ENCODE data around the gene ONECUT2. TPM values are rescaled to one million over a fixed set of nuclear protein-coding genes. Genes with fewer than 3 reads are reported as not detected.

ONECUT2 gene
- polyA plus RNA-seq, 1 of the 3 experiments (the other 2 are of a cell fraction) = 0.16 TPM

GRCh38 chr18:57461652-57462269, 26.6 kb downstream of the ONECUT2 start (continued):
- TF ChIP-seq, protein P1, sequence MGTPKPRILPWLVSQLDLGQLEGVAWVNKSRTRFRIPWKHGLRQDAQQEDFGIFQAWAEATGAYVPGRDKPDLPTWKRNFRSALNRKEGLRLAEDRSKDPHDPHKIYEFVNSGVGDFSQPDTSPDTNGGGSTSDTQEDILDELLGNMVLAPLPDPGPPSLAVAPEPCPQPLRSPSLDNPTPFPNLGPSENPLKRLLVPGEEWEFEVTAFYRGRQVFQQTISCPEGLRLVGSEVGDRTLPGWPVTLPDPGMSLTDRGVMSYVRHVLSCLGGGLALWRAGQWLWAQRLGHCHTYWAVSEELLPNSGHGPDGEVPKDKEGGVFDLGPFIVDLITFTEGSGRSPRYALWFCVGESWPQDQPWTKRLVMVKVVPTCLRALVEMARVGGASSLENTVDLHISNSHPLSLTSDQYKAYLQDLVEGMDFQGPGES (IDR thresholded peaks at IDR 0.05; ENCODE audit: low read depth, low read length) = no peak

- H3K27ac ChIP-seq (ENCODE audit: low read depth in 2 of 2, low read length in 1 of 2) = no peak overlapping the region
- no peak overlapping the region for H3K4me2 ChIP-seq
- no peaks in the 10 kb centered on the region for H3K27me3 ChIP-seq (ENCODE audit: insufficient read depth)
- POLR2A ChIA-PET = no interaction called here
- 27% methylated on average over 2 of the region's 2 CpGs for WGBS (ENCODE audit: low lambda C conversion rate)
- H3K79me2 ChIP-seq (ENCODE audit: insufficient read depth) = no peaks in the 10 kb centered on the region
- CTCF ChIA-PET = interaction anchor here (1.2 kb wide), 1 partner anchor 96 kb away, joined by 3 read pairs; no protein-coding TSS in a partner anchor
- no peak overlapping the region for H3K4me3 ChIP-seq (ENCODE audit: low read depth in 2 of 2, low read length in 1 of 2)
- H4K20me1 ChIP-seq (ENCODE audit: insufficient read depth) = no peaks in the 10 kb centered on the region
- no peaks in the 10 kb centered on the region for H3K36me3 ChIP-seq (replicated peaks in 1 of 2; ENCODE audit: control insufficient read depth in 1 of 2, insufficient read depth in 2 of 2, low read length in 1 of 2)
- no peak for DNase-seq
- H2AFZ ChIP-seq (ENCODE audit: low read depth) = no peak overlapping the region
- H3K4me1 ChIP-seq (ENCODE audit: control insufficient read depth in 1 of 2, insufficient read depth in 2 of 2, low read depth in 1 of 2, low read length in 1 of 2) = no peaks in the 10 kb centered on the region; a peak in 1 of 4 replicates
- no peaks in the 10 kb centered on the region for H3F3A ChIP-seq (replicated peaks; ENCODE audit: insufficient read depth)
- no peaks in the 10 kb centered on the region for H3K9me3 ChIP-seq
- no peak overlapping the region for H3K9ac ChIP-seq
- no peaks in the 10 kb centered on the region for H3K9me2 ChIP-seq
- TF ChIP-seq CHD2 (IDR thresholded peaks at IDR 0.05; ENCODE audit: low read length, partially characterized antibody) = no peak
- TF ChIP-seq, protein P1 (IDR thresholded peaks at IDR 0.05; ENCODE audit: low read depth, low read length) = no peak
- TF ChIP-seq RFX5 (IDR thresholded peaks at IDR 0.05; ENCODE audit: low read length) = no peak
- TF ChIP-seq MEF2A (IDR thresholded peaks at IDR 0.05; ENCODE audit: borderline replicate concordance, low read depth) = no peak
- no peak for TF ChIP-seq TEAD4 (IDR thresholded peaks at IDR 0.05; ENCODE audit: borderline replicate concordance, insufficient read depth)
- TF ChIP-seq NRF1 (IDR thresholded peaks at IDR 0.05; ENCODE audit: low read depth, low read length) = no peak
- TF ChIP-seq, protein P2, sequence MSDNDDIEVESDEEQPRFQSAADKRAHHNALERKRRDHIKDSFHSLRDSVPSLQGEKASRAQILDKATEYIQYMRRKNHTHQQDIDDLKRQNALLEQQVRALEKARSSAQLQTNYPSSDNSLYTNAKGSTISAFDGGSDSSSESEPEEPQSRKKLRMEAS (IDR thresholded peaks at IDR 0.05; ENCODE audit: low read depth) = no peak
- TF ChIP-seq MXI1 (IDR thresholded peaks at IDR 0.05; ENCODE audit: low read depth, low read length) = no peak
- TF ChIP-seq USF1 (IDR thresholded peaks at IDR 0.05; ENCODE audit: borderline replicate concordance, low read depth) = no peak
- no peak for TF ChIP-seq TAF1 (IDR thresholded peaks at IDR 0.05; ENCODE audit: borderline replicate concordance, low read depth, low read length)
- no peak for TF ChIP-seq FOXJ3 (CRISPR knock-in tag; IDR thresholded peaks at IDR 0.05)
- no peak for TF ChIP-seq NFIC (IDR thresholded peaks at IDR 0.05; ENCODE audit: borderline replicate concordance)
- TF ChIP-seq SMC3 (IDR thresholded peaks at IDR 0.05; ENCODE audit: low read depth, low read length) = no peak
These were observed 31.1 kb downstream of the ONECUT2 start for GRCh38 chr18:57466307-57466706.

All from SK-N-SH (cell line).